Gastrocnemius medialis (tissue), 4 donors: ENCODE data around the gene ABI3BP. TPM values are rescaled to one million over a fixed set of nuclear protein-coding genes. Genes with fewer than 3 reads are reported as not detected.

Experiments used
- ATAC-seq, 2 donors: fragments of 150-250 bp; one replicate each; pipeline ENCODE4 v1.9.1; 2016
- DNase-seq, 2 donors: peaks; one replicate each; pipeline ENCODE4 v3.0.0-alpha.2; 2019
- H3K27ac ChIP-seq, 4 donors: fragments of 200-600 bp; sonication (generic); 1 replicate in 1 of 4; 2 replicates in 3 of 4; pipeline ENCODE4 v1.5.1; 2016 to 2018; ENCODE audit warnings: mild to moderate bottlenecking in 2 of 4, moderate library complexity in 1 of 4
- H3K27me3 ChIP-seq, 3 donors: fragments of 200-600 bp; sonication (generic) in 2 of 3; 1 replicate in 1 of 3; 2 replicates in 2 of 3; pipeline versions ENCODE4 v1.5.1 to v1.6.0; 2016 to 2019; ENCODE audit warnings: mild to moderate bottlenecking in 1 of 3, moderate library complexity in 1 of 3
- H3K36me3 ChIP-seq, 2 donors: fragments of 200-600 bp; sonication (generic) in 1 of 2; one replicate each; pipeline ENCODE4 v1.5.1; 2017 to 2018
- H3K4me1 ChIP-seq, 2 donors: fragments of 200-600 bp; sonication (generic) in 1 of 2; one replicate each; pipeline ENCODE4 v1.5.1; 2016 to 2017; ENCODE audit warnings: mild to moderate bottlenecking in 2 of 2
- H3K4me3 ChIP-seq, 4 donors: fragments of 200-600 bp; sonication (generic) in 3 of 4; 1 replicate in 1 of 4; 2 replicates in 3 of 4; pipeline ENCODE4 v1.5.1; 2016 to 2019; ENCODE audit warnings: mild to moderate bottlenecking in 2 of 4
- H3K9me3 ChIP-seq, 3 donors: fragments of 200-600 bp; sonication (generic) in 2 of 3; 1 replicate in 1 of 3; 2 replicates in 2 of 3; pipeline ENCODE4 v1.5.1; 2016 to 2019
- CTCF ChIP-seq, 5 experiments: fragments of 450-650 bp in 3 of 5; fragments of 200-600 bp in 2 of 5; sonication (generic) in 2 of 5; IDR thresholded peaks in 4 of 5; conservative IDR thresholded peaks in 1 of 5; 1 replicate in 4 of 5; 2 replicates in 1 of 5; pipeline ENCODE4 v1.5.1; 2016 to 2019; ENCODE audit warnings: antibody characterized with exemption in 5 of 5, mild to moderate bottlenecking in 3 of 5, moderate library complexity in 3 of 5
- POLR2A ChIP-seq, 2 donors: fragments of 450-650 bp; IDR thresholded peaks; one replicate each; pipeline ENCODE4 v1.6.1; 2017; ENCODE audit warnings: antibody characterized with exemption in 2 of 2, mild to moderate bottlenecking in 2 of 2, moderate library complexity in 2 of 2
- in situ Hi-C, 4 donors: fragments of 200-750 bp; cut with MboI; loops; one replicate each; pipeline versions ENCODE4 v1.15.0 to v1.8.0; 2017; ENCODE audit warnings: low sequenced_read_pairs in 4 of 4
- intact Hi-C: fragments of 100-400 bp; cut with DNase I; formaldehyde crosslinking; loops from one replicate; pipeline ENCODE4 v1.15.1; 2023; ENCODE audit warnings: low total_unique reads
- total RNA-seq, 4 donors: library from RNA; depleted of rRNA; stranded (reverse); fragments of >200 nt; gene quantifications; one replicate each; pipeline versions ENCODE4 v1.1.0 to v1.2.3, GENCODE V29; 2016

The ABI3BP gene
- total RNA-seq, 4 donors from 2014 or later: 15.3 to 21.8 (median 19.5) TPM

- H3K27ac ChIP-seq: no peak overlapping the region
- in situ Hi-C loops (no loop called here), intact Hi-C loops (no loop called here)
Observed at GRCh38 chr3:100759159-100759558, 234.1 kb downstream of the ABI3BP start.

GRCh38 chr3:100756441-100756840, 236.8 kb downstream of the ABI3BP start:
- Histone ChIP-seq H3K27ac (no peak overlapping the region), H3K27me3 (no peaks in the 10 kb centered on the region), H3K4me1 (peaks cover 24 to 35% of the 10 kb centered on the region in 2 donors), H3K36me3 (no peaks in the 10 kb centered on the region), H3K9me3 (no peaks in the 10 kb centered on the region), H3K4me3 (no peak overlapping the region)
- peak in 1 of 2 donors; percentile 18 for DNase-seq
- in situ Hi-C loops (no loop called here), intact Hi-C loops (no loop called here)
- no peak for ATAC-seq
- TF ChIP-seq CTCF (IDR thresholded peaks at IDR 0.05 in 4 of 5, conservative IDR thresholded peaks at IDR 0.05 in 1 of 5) (no peak), POLR2A (IDR thresholded peaks at IDR 0.05) (no peak)

More at GRCh38 chr3:100759159-100759558, 234.1 kb downstream of the ABI3BP start:
- no peak for TF ChIP-seq CTCF (IDR thresholded peaks at IDR 0.05 in 4 of 5, conservative IDR thresholded peaks at IDR 0.05 in 1 of 5)
- TF ChIP-seq POLR2A (IDR thresholded peaks at IDR 0.05): no peak
- Histone ChIP-seq H3K36me3 (no peaks in the 10 kb centered on the region), H3K4me3 (no peak overlapping the region), H3K4me1 (peaks cover 19 to 21% of the 10 kb centered on the region in 2 donors), H3K9me3 (no peaks in the 10 kb centered on the region), H3K27me3 (no peaks in the 10 kb centered on the region)
- no peak for DNase-seq
- ATAC-seq: no peak

- TF ChIP-seq POLR2A (IDR thresholded peaks at IDR 0.05) (no peak), CTCF (IDR thresholded peaks at IDR 0.05 in 4 of 5, conservative IDR thresholded peaks at IDR 0.05 in 1 of 5) (no peak)
- in situ Hi-C loops (no loop called here), intact Hi-C loops (no loop called here)
- no peak for DNase-seq
- ATAC-seq: no peak
- peak overlapping the region in 1 of 4 donors; percentile 70 for H3K27ac ChIP-seq
- no peaks in the 10 kb centered on the region for H3K27me3 ChIP-seq
- H3K4me3 ChIP-seq: no peak overlapping the region
- peaks cover 0 to 8% of the 10 kb centered on the region in 2 donors for H3K36me3 ChIP-seq
- H3K4me1 ChIP-seq: peaks cover 24 to 35% of the 10 kb centered on the region in 2 donors
- H3K9me3 ChIP-seq: no peaks in the 10 kb centered on the region
Observed at GRCh38 chr3:100754563-100755334, 238.5 kb downstream of the ABI3BP start.

- H3K4me1 ChIP-seq: peaks cover 24 to 35% of the 10 kb centered on the region in 2 donors
- intact Hi-C loops (no loop called here), in situ Hi-C loops (no loop called here)
- no peaks in the 10 kb centered on the region for H3K9me3 ChIP-seq
- no peaks in the 10 kb centered on the region for H3K27me3 ChIP-seq
- H3K36me3 ChIP-seq: peaks cover 0 to 16% of the 10 kb centered on the region in 2 donors
- ATAC-seq: peak; percentile 33 to 75
- DNase-seq: no peak
- no peak for TF ChIP-seq POLR2A (IDR thresholded peaks at IDR 0.05)
- TF ChIP-seq CTCF (IDR thresholded peaks at IDR 0.05 in 4 of 5, conservative IDR thresholded peaks at IDR 0.05 in 1 of 5): no peak
- peak overlapping the region; percentile 35 to 70 (median 50) for H3K27ac ChIP-seq
- H3K4me3 ChIP-seq: no peak overlapping the region
Observed at GRCh38 chr3:100753846-100754245, 239.4 kb downstream of the ABI3BP start.
